ENCODE results near the gene TMEM120B.

The TMEM120B gene

GRCh38 chr12:121773011-121773777 is 60.6 kb downstream of the TMEM120B start (continued):
- TF ChIP-seq ZBTB21 (tag by site-specific recombination; IDR thresholded peaks at IDR 0.05): no peak
- TF ChIP-seq GLI2 (tag by site-specific recombination; IDR thresholded peaks at IDR 0.05; ENCODE audit: borderline replicate concordance, low read depth): no peak
- 0 out of 2 replicates have a peak, but pooled peaks have one; percentile 15 for TF ChIP-seq ZBTB17 (tag by site-specific recombination; IDR thresholded peaks at IDR 0.05)
- no peak for TF ChIP-seq ZNF324 (tag by site-specific recombination; IDR thresholded peaks at IDR 0.05)
- TF ChIP-seq ZNF292 (tag by site-specific recombination; IDR thresholded peaks at IDR 0.05; ENCODE audit: borderline replicate concordance, low read depth): no peak
- no peak for TF ChIP-seq ZNF580 (tag by site-specific recombination; IDR thresholded peaks at IDR 0.05)
- no peak for TF ChIP-seq TCF7L2 (IDR thresholded peaks at IDR 0.05; ENCODE audit: borderline replicate concordance, low read depth, low read length)
- peak; percentile 41; the same call in 1 of the 2 replicates for TF ChIP-seq PATZ1 (tag by site-specific recombination; IDR thresholded peaks at IDR 0.05)
- no peak for TF ChIP-seq GLI4 (tag by site-specific recombination; IDR thresholded peaks at IDR 0.05)
- TF ChIP-seq ZEB2 (tag by site-specific recombination; IDR thresholded peaks at IDR 0.05): no peak; the same call in 1 of the 2 replicates
- TF ChIP-seq HOXA7 (CRISPR knock-in tag; IDR thresholded peaks at IDR 0.05; ENCODE audit: borderline replicate concordance): no peak
- TF ChIP-seq ZNF140 (tag by site-specific recombination; IDR thresholded peaks at IDR 0.05): no peak
- TF ChIP-seq ZNF677 (tag by site-specific recombination; IDR thresholded peaks at IDR 0.05): no peak
- TF ChIP-seq ZFP3 (tag by site-specific recombination; IDR thresholded peaks at IDR 0.05; ENCODE audit: low read depth): no peak
- peak; percentile 60 for TF ChIP-seq KLF1 (tag by site-specific recombination; IDR thresholded peaks at IDR 0.05)
- no peak for TF ChIP-seq ZNF488 (tag by site-specific recombination; IDR thresholded peaks at IDR 0.05)
- no peak for TF ChIP-seq ZNF112 (tag by site-specific recombination; IDR thresholded peaks at IDR 0.05)
- no peak for TF ChIP-seq ZBTB6 (tag by site-specific recombination; IDR thresholded peaks at IDR 0.05)
- TF ChIP-seq ZFHX2 (tag by site-specific recombination; conservative IDR thresholded peaks at IDR 0.05): peak; percentile 70
- TF ChIP-seq GLIS2 (tag by site-specific recombination; IDR thresholded peaks at IDR 0.05): 0 out of 2 replicates have a peak, but pooled peaks have one; percentile 18
- no peak for TF ChIP-seq ZNF626 (tag by site-specific recombination; IDR thresholded peaks at IDR 0.05)
- TF ChIP-seq ZNF416 (tag by site-specific recombination; IDR thresholded peaks at IDR 0.05): no peak
- TF ChIP-seq ZBTB44 (tag by site-specific recombination; IDR thresholded peaks at IDR 0.05): no peak
- no peak for TF ChIP-seq ZBTB1 (tag by site-specific recombination; IDR thresholded peaks at IDR 0.05)
- TF ChIP-seq ZNF660 (tag by site-specific recombination; IDR thresholded peaks at IDR 0.05): no peak

All from HEK293 (cell line).